GM19467 (cell line): Measurements from ENCODE around the gene DAB2.

Source experiments
- ATAC-seq: cut with Tn5 transposase; IDR thresholded peaks from one replicate; pipeline ENCODE4 v1.9.1; 2021; ENCODE audit warnings: mild to moderate bottlenecking, moderate library complexity; ENCODE audit not compliant: unreplicated experiment

Gene DAB2

DNA sequence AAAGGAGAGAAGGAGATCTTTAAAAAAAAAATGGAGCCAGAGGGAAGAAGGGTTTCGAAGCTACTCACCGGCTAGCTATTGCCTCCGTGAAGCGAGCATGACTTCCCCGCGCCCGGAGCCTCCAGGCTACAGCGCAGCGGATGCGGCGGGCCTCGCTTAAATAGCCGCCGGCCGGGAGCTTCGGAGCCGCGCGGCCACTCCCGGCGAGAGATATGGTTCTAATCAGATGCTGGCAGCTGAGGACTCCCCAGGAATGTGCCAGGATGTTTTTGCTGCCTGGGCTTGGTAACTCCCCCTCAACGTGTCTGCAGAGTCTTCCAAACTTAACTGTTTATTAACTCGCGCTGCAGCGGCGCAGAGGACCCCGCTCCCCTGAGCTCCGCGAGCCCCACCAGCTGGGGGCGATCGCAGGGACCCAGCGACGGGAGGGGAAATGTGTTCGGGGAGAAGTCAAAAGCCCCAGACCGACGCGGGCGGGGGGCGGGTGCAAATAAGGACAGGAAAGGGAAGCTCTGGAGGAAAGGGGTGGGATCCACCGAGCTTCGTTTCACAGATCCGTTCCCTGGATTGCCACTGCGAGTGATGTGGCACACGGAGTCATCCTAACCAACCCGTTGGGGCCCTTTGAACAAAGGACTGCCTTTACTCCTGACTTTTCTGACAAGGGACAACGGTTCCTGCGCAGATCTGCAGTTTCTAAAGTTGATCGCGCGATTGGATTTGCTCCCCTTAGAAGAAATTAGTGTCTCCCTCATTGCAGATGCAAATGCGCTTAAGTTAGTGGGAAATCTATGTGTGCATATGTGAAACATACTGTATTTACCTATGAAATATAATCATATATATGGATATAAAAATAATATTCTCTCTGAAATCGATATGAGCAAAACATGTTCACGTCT lies at the start of gene DAB2:
DAB2 (minus strand) TSS at position 245 of the 902 bp plus-strand sequence. CDS start 30,660 bp downstream, outside the sequence.
- no peak for ATAC-seq

DNA sequence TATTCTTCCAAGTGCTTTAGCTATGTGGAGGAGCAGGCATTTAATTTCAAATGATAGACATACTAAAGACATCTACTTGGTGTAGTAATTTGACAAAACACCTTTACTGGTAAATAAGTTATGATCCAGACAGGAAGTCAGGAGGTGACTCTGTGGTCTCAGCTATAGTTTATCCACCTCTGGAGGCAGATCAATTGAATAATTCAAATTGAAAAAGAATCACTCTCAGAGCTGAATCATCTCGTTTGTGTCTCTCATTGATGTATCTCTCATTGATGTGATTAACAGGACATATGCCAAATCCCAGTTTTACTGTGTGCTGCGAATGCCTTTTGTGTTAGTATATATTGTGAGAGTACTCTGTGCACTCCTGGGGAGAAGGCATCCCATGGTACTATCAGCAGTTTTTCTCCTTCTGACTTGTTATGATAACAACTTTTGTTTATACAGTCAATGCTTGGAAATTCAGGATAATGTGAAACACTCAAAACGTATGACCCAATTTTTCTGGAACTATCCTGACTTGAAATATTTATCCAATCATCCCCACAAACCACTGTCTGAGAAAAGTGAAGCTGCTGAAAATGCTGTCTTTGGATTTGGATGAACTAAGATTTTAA lies 48.5 kb upstream of the DAB2 start:
- ATAC-seq: no peak

DNA sequence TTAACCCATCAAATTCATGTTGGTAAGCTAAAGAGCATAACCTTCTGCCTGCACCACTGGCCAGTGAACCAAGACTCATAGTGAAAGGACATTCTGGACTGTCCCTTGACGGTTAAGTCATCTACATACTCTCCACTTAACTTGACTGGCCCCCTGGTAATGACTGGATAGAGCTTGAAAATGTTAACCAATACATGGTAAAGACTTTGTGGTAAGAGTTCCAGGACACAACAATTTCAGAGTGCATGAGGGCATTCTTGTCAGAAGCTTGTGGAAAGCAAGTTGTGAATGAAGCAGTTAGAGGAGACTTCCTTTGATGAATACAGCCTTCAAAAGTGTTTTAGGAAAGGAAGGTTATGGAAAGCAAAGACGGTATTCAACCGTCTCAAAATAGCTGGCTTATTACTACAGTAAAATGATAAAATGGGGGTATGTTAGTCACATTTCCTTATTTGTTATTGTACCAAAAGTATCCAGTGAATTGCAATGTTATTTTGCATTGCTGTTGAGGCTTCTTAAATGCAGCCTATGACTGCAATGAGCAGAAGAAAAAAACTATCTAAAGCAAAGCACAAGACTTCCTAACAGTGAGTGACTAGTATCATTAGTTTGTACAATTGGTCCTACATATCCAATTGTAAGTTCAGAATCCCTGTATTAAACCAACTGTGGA lies 47.2 kb upstream of the DAB2 start:
- ATAC-seq: no peak

DNA sequence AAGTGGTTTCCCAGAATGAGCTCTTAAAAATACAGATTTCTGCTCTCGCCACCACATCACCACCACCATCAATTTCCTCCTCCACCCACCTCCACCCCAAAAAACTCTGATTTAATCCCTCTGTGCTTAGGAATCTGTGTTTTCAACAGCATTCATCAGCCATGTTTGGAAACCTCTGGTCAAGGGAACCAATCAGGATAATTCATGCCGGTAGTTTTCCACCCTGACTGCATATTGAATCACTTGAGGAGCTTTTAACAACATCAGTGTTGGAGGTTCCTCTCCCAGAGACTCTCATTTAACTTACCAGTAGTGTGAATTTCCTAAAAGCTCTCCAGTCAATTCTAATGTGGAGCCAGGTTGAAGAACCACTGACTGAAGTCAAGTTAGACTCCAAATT lies 46.0 kb upstream of the DAB2 start:
- ATAC-seq: no peak

DNA sequence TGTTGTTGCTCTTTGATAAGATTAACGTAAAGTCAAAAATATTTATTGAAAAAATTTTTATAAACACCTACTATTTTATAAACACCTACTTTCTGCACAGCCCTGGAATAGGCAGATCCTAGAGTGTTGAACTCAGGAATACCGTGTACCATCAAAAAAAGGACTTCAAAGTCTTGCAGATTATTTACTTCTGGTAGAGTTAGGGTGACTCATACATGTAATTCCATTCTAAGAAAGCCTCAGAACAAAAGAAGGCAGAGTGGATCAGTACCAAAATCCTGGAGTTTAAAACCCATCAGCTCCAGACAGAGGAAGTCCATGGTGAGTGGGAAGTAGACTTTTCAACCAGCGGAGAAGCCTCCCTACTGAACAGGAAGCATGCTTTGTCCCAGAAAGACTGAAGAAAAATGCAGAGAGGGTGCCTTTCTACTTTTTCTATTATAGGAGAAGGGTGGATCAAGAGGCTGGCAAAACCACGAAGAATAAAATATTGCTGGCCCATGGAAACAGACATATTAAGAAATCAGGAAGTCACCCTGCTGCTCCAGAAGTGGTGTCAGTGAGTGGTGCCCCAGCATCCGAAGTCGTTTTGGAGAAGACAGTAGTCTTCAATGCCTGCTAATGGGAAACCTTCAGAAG lies 45.1 kb upstream of the DAB2 start:
- no peak for ATAC-seq

DNA sequence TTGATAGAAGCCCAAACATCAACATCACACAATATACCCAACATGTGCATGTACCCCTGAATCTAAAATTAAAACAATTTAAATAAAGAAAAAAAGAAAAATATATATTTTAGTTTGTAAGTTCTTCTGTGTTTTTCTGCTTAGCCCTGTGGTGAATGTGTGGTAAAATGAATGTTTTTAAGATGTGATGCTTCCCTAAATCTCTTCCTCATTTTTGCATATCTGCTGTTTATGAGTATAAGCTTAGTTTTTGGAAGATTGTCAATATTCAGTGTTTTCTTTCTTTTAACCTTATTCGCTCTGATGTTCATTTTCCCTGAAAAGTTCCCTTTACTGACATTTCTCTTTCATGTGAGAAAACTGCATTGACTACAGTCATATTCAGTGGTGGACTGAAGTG lies 44.4 kb upstream of the DAB2 start:
- ATAC-seq: no peak

DNA sequence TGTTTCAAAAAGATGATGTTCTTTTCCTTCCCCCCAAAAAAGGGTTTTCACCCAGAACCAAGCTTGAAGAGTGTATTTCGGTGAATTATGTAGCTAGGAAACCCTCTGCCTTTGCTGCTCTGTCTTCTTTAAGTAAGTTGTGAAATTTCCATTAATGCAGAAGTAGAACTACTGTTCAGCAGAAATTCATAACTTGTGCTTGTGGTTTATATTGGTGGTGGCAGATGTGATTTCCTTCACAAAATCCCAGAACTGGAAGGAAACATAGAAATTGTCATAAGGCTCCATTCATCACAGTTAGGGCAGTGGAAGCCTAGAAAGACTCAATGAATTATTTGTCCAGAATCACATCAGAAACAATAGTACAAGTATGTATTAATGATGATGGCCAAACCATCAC lies 42.1 kb upstream of the DAB2 start:
- ATAC-seq: no peak

DNA sequence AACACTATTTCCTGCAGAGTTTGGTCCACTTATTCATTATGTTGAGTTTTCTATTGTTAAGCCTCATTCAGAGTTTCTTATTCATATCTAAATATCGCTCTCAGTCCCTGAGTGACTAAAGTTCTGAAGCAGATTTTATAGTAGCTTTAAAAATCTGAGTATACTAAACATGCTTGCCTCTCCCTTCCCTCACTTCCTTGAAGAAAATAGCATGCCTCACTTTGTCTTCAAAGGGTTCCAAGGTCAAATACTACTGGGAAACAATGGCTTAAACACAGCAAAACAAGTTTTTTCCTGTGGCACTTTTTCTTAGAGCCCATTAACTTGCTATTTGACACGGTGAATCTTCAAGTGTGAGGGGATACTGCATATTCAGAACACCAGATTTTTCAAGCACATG lies 41.1 kb upstream of the DAB2 start:
- no peak for ATAC-seq

DNA sequence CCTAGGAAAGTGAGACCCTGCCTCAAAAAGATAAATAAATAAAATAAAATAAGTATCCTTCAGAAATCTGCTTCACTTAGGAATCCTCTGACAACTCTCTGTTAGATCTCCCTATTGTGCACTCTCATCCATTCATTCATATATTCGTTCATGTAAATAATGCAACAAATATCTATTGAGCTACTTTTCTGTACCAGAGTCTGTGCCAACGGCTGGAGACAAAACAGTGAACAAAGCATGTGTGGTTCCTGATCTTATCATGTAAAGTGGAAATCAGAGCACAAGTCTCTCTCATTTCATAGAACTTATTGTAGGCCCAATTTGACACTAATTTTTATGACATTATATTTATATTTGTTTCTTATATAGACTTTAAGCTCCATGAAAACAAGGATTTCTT lies 40.3 kb upstream of the DAB2 start:
- ATAC-seq: no peak

DNA sequence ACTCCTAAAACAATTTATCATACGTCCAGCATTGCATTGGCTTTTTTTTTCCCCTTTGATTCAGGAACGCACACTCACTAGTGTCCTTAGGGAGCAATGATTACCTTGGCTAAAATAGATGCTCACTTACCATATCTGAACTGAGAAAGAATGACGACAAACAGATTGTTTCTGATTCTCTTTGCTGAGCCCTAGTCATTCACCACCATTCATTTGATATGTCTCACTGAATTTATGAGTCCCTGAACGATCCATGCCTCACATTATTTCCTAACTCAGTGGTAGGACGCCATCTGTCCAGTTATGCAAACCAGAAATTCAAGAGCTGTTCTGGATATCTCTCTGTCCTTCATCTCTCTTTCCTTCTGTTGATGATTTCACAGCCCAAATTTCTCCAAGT lies 39.3 kb upstream of the DAB2 start:
- ATAC-seq: no peak

DNA sequence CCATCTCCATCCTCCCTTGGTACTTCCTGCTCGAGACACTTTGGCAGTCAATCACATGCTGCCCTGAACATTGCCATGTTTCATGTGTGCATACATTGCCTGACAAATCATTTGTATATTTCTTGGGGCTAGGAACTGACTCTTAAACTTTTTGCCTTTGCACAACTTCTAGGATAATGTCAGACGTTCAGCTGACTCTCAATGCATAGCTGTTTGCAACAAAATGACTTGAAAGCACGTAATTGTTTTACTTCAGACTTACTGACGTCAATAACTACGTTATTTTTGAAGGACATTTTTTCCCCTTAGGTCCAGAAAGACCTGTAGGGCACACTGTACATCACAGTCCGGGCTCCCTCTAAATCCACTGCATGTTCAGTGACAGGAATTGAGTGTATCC lies 37.4 kb upstream of the DAB2 start:
- no peak for ATAC-seq

DNA sequence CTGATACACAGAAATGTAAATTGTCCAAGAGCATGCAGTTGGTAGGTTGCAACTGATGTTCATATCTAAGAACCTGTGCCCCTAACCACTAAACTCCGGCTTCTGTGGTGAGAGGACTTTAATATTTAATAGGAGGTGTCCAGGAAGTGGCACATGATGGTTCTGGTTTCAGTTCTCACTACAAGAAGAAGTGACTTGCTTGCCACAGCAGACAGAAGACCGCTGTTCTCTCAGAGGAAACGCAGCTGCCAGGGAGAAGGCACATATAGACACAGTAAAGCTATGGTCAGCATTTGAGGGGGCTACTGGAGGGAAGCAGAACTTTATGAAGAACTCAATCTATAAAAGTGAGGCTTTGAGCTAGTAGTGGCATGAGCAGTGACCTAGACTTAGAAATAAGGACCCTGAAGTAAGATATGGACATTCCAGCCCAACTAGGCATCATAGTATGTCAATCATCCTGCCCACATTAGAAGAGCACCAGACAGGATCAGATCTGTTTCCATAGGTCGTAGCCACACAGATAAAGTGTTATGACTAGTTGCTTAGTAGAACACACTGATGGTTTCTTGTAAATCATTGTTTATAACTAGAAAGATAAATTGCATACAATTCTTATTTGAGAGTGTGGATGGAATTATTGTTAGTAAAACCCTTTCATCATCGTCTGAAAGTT lies 36.4 kb upstream of the DAB2 start:
- peak; percentile 99 for ATAC-seq

DNA sequence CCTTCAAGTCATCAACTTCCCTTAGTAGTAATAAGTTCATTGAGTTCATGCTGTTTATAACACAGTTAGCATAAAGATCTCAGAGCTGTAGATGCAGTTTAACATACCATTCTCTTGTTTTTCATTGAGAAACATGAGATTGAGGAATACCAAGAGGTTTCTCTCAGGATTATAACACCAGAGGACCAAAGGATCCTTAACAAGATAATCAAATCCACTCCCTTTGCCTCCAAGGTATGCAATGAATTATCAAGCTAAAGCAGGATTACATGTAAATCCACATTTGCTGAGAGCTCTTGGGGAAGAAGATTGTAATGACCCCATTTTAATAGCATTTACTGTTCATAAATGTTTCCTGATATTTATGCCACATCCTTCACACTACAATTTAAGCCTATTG lies 35.1 kb upstream of the DAB2 start:
- ATAC-seq: no peak

DNA sequence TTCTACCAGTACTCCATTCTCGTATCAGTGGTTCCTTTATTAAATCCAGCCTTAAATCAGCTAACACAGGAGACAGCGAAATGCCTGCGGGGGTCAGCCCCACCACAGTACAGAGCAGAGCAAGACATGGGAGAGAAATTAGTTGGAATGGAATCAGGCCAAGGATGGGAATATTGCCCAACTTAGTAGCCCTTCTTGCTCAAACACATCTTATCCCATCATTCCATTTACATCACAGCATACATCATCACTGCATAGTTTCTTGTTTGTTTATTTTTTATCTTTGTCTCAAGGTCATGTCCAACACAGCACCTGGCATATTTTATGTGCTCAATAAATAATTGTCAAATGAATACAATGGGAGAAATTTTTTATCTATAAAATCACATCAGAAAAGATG lies 34.3 kb upstream of the DAB2 start:
- no peak for ATAC-seq

DNA sequence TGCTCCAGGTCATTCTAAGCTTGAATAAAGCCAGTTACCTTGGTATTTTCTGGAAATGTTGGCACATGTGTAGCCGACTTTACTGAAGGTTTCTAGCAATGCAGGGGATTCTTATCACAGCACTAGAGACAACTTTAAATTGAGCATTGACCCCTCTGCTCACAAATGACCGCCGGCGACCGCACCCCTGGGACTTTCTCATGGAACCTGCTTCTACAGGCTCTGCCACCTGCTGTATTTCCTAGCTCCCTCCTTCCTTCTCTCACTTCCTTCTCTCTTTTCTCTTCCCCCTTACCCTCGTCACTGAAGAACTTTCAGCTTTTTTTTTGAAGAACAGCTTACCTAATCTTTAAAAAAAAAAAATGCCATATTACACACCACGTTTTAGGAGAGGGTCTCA lies 30.9 kb upstream of the DAB2 start:
- ATAC-seq: no peak

DNA sequence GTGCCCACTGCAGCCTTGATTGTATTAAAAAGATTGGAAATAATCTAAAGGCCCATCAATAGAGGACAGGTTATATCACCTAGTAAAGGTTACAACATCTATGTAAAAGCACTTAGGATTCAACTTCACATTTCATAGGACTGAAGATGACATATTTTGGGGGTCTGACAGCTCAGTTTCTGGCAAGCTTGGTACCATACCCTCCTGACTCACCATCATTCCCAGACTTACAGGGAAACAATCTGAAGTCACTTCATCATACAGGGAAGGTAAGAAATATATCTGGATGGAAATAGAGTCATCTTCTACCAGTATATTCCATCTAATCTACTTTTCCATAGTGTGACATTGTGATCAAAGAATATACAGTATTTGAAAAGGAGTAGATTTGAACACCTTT lies 28.8 kb upstream of the DAB2 start:
- ATAC-seq: no peak

DNA sequence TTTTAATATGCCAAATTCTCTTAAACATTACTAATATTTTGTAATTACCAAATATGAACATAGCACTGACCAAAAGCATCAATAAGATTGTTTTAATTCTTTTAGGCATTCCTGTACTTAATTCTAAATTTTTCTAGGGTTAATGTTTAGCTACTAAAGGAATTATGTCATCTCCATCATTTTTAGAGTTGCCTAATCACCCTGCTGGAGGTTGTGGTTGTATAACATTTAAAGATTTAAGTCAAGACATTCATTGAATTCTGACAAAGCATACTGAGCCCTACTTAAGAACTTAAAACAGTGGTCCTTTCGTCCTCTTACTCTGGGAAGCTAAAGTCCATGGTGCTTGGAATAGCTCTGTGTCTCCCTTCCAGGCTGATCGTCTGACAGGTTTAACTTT lies 28.1 kb upstream of the DAB2 start:
- ATAC-seq: no peak

DNA sequence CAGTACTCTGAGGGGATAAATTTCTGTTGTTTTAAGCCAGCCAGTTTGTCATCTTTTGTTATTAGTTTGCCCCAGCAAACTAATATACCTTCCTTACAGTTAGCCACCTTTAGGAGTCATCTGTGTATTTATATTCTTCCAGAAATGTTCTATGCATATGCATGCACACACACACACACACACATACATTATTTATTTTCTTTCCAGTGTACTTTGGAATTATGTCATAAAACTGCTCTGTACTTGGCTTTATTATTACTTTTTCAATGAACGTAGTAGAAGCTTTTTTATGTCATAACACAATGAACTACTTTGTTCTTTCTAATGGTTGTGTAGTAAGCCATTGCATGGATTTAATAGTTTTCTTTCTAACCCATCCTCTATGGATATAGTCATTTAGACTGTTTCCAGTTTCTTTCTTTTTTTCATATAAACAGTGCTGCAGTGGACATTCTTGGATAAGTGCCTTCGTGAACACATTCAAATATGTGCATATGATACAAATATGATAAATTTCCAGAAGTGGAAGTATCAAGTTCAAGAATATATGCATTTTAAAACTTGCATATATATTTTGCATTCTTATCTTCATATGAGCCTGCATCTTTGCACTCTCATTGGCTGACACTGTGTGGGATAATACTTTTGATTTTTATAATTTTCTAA lies 26.6 kb upstream of the DAB2 start:
- no peak for ATAC-seq

DNA sequence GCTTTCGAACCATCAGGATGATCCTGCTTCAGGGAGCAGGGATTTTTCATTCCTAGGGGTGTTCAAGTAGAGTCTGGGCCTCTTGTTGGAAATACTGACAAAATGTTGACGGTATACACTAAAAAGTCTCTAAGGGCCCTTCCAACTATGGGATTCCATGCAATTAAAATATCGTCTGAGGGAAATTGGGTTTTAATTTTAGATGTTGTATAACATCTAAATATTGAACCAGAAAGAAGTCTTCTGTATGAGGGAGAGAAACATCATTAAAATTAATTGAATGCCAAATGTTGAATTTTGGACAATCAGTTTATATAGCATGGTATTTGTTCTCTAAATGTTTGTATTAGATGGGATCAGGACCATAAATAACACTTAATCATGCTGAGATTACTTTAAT lies 25.7 kb upstream of the DAB2 start:
- no peak for ATAC-seq

DNA sequence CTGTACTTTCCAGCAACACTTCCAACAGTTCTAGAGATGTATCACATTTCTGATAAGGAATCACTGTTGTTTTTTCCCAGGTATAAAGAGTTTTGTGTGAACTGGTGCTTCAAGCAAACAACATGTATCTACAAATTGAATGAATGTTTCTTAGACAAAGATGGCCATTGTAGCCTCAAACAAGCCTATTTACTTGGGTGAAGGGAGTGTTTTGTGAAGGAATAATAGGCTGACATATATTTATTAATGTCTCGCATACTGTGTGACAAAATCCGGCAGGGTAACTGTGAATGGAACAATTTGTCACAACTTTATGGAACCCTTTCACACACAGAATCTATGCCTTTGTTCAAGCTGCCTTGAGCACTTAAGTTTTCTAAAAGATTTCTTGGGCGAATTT lies 24.8 kb upstream of the DAB2 start:
- no peak for ATAC-seq
